PC-9 (cell line): ENCODE measurements around the gene SORCS2. TPM values are rescaled to one million over a fixed set of nuclear protein-coding genes. Genes with fewer than 3 reads are reported as not detected.

Source experiments
- BruUV-seq: library from RNA; stranded (reverse); fragments of 400-500 nt; replicated peaks from 2 replicates; lab custom pipeline; 2021; lab: Mats Ljungman, UMichigan
- CTCF ChIA-PET: fragments of 300-600 bp; sonication (Branson Sonifier 250); formaldehyde crosslinking; loops from one replicate; lab custom pipeline; 2022; ENCODE audit warnings: antibody characterized with exemption; lab: Charles Lee
- POLR2A ChIA-PET: fragments of 300-600 bp; sonication (Branson Sonifier 250); formaldehyde crosslinking; loops from one replicate; lab custom pipeline; 2022; ENCODE audit warnings: antibody characterized with exemption; ENCODE audit not compliant: unreplicated experiment; lab: Charles Lee
- DNase-seq, 2 experiments: peaks; one replicate each; pipeline versions ENCODE4 v3.0.0 to v3.0.0-alpha.2; 2015 to 2022; ENCODE audit warnings: mixed read lengths in 1 of 2
- H2AFZ ChIP-seq: fragments of 200-600 bp; sonication (generic); 2 replicates; pipeline ENCODE4 v1.8.1; 2017; ENCODE audit warnings: antibody characterized with exemption
- H3F3A ChIP-seq: fragments of 200-600 bp; sonication (generic); 2 replicates; pipeline ENCODE4 v1.8.1; 2017; ENCODE audit warnings: antibody characterized with exemption, mild to moderate bottlenecking, low read depth; ENCODE audit not compliant: insufficient read depth
- H3K27ac ChIP-seq: fragments of 200-600 bp; sonication (generic); 2 replicates; pipeline ENCODE4 v1.6.1; 2016; ENCODE audit warnings: mixed run types
- H3K27me3 ChIP-seq: fragments of 200-600 bp; sonication (generic); 2 replicates; pipeline ENCODE4 v1.6.1; 2016; ENCODE audit warnings: low read depth, mixed run types; ENCODE audit not compliant: insufficient read depth
- H3K36me3 ChIP-seq: fragments of 200-600 bp; sonication (generic); 2 replicates; pipeline ENCODE4 v1.6.1; 2016; ENCODE audit warnings: low read depth, mixed run types
- H3K4me1 ChIP-seq: fragments of 200-600 bp; sonication (generic); replicated peaks from 2 replicates; pipeline ENCODE4 v1.6.1; 2016; ENCODE audit warnings: mixed run types; ENCODE audit not compliant: insufficient read depth
- H3K4me2 ChIP-seq: fragments of 200-600 bp; sonication (generic); 2 replicates; pipeline ENCODE4 v1.6.1; 2017; ENCODE audit warnings: mixed run types
- H3K4me3 ChIP-seq: fragments of 200-600 bp; sonication (generic); 2 replicates; pipeline ENCODE4 v1.6.1; 2016; ENCODE audit warnings: mixed run types
- H3K79me2 ChIP-seq: fragments of 200-600 bp; sonication (generic); 2 replicates; pipeline ENCODE4 v1.6.1; 2017; ENCODE audit warnings: low read depth, mixed run types
- H3K9me2 ChIP-seq: fragments of 200-600 bp; sonication (generic); 2 replicates; pipeline ENCODE4 v1.8.1; 2017; ENCODE audit warnings: mild to moderate bottlenecking; ENCODE audit not compliant: insufficient read depth
- H3K9me3 ChIP-seq: fragments of 200-600 bp; sonication (generic); 2 replicates; pipeline ENCODE4 v1.8.1; 2016; ENCODE audit warnings: low read depth; ENCODE audit not compliant: insufficient read depth
- H4K20me1 ChIP-seq: fragments of 200-600 bp; sonication (generic); 2 replicates; pipeline ENCODE4 v1.8.1; 2017; ENCODE audit not compliant: insufficient read depth
- CTCF ChIP-seq: fragments of 200-600 bp; sonication (generic); conservative IDR thresholded peaks from 2 replicates; pipeline ENCODE4 v1.6.1; 2017; ENCODE audit warnings: mixed run types, antibody characterized with exemption, mild to moderate bottlenecking, moderate library complexity
- EZH2 ChIP-seq: fragments of 200-600 bp; sonication (generic); IDR thresholded peaks from 2 replicates; pipeline ENCODE4 v1.8.0; 2017; ENCODE audit warnings: antibody characterized with exemption, low read depth
- intact Hi-C: fragments of 100-400 bp; cut with micrococcal nuclease; formaldehyde crosslinking; loops from one replicate; pipeline ENCODE4 v1.10.0; 2022; ENCODE audit not compliant: unreplicated experiment
- total RNA-seq: library from RNA; stranded (reverse); gene quantifications from 2 replicates; pipeline ENCODE4 v1.2.3, GENCODE V29; 2021

The SORCS2 gene
- total RNA-seq, 1 experiment from 2014 or later = 25.8 TPM

GRCh38 chr4:7463566-7464258 lies 271.4 kb downstream of the SORCS2 start:
- no peak overlapping the region for H3K4me3 ChIP-seq
- no peaks in the 10 kb centered on the region for H3K27me3 ChIP-seq
- H3K9me2 ChIP-seq = no peaks in the 10 kb centered on the region
- H3K4me2 ChIP-seq = no peak overlapping the region
- no peaks in the 10 kb centered on the region for H3K9me3 ChIP-seq
- no peaks in the 10 kb centered on the region for H4K20me1 ChIP-seq
- H3F3A ChIP-seq = no peaks in the 10 kb centered on the region
- TF ChIP-seq CTCF = no peak
- no peak for TF ChIP-seq EZH2
- no peak overlapping the region for H2AFZ ChIP-seq
- CTCF ChIA-PET = no interaction called here
- no peaks in the 10 kb centered on the region for H3K79me2 ChIP-seq
- H3K4me1 ChIP-seq = no peaks in the 10 kb centered on the region
- H3K27ac ChIP-seq = no peak overlapping the region
- intact Hi-C loops = loop anchor here (5.0 kb wide), 1 partner anchor 266 kb away; no protein-coding TSS in a partner anchor
- POLR2A ChIA-PET = no interaction called here
- BruUV-seq = no TSS peak
- DNase-seq = no peak
- no peaks in the 10 kb centered on the region for H3K36me3 ChIP-seq

GRCh38 chr4:7464259-7464655 lies 271.9 kb downstream of the SORCS2 start:
- H3K79me2 ChIP-seq = no peaks in the 10 kb centered on the region
- BruUV-seq = no TSS peak
- intact Hi-C loops = loop anchor here (5.0 kb wide), 1 partner anchor 267 kb away; no protein-coding TSS in a partner anchor

GRCh38 chr4:7465017-7465416 lies 272.7 kb downstream of the SORCS2 start:
- CTCF ChIA-PET = no interaction called here
- Histone ChIP-seq H3K4me3 (no peak overlapping the region), H2AFZ (no peak overlapping the region), H3K79me2 (no peaks in the 10 kb centered on the region), H3K9me2 (no peaks in the 10 kb centered on the region), H3K9me3 (no peaks in the 10 kb centered on the region), H3F3A (no peaks in the 10 kb centered on the region), H4K20me1 (no peaks in the 10 kb centered on the region), H3K4me2 (no peak overlapping the region), H3K27me3 (no peaks in the 10 kb centered on the region), H3K4me1 (no peaks in the 10 kb centered on the region), H3K36me3 (no peaks in the 10 kb centered on the region), H3K27ac (no peak overlapping the region)
- no peak for DNase-seq
- POLR2A ChIA-PET = no interaction called here
- intact Hi-C loops = no loop called here
- no TSS peak for BruUV-seq
- no peak for TF ChIP-seq EZH2

More at GRCh38 chr4:7464259-7464655, 271.9 kb downstream of the SORCS2 start:
- Histone ChIP-seq H3K4me1 (no peaks in the 10 kb centered on the region), H3K4me3 (no peak overlapping the region), H3K4me2 (no peak overlapping the region), H4K20me1 (no peaks in the 10 kb centered on the region), H3K36me3 (no peaks in the 10 kb centered on the region), H3K27ac (no peak overlapping the region), H3K9me3 (no peaks in the 10 kb centered on the region), H3F3A (no peaks in the 10 kb centered on the region), H3K9me2 (no peaks in the 10 kb centered on the region), H2AFZ (no peak overlapping the region), H3K27me3 (no peaks in the 10 kb centered on the region)
- CTCF ChIA-PET = no interaction called here
- TF ChIP-seq EZH2 = no peak
- no peak for TF ChIP-seq CTCF
- POLR2A ChIA-PET = no interaction called here
- no peak for DNase-seq
